A673 (cell line): ENCODE measurements around the gene TMEM242. TPM values are rescaled to one million over a fixed set of nuclear protein-coding genes. Genes with fewer than 3 reads are reported as not detected.

Experiments used
- BruUV-seq: library from RNA; stranded (reverse); fragments of 400-500 nt; replicated peaks from 2 replicates; lab custom pipeline; 2021; lab: Mats Ljungman, UMichigan
- CTCF ChIA-PET: fragments of 300-600 bp; sonication (Branson Sonifier 250); formaldehyde crosslinking; loops from one replicate; lab custom pipeline; 2022; ENCODE audit warnings: antibody characterized with exemption; lab: Charles Lee
- POLR2A ChIA-PET: fragments of 300-600 bp; sonication (Branson Sonifier 250); formaldehyde crosslinking; loops from one replicate; lab custom pipeline; 2022; ENCODE audit warnings: antibody characterized with exemption; ENCODE audit not compliant: low non-redundant PET; lab: Charles Lee
- DNase-seq: peaks from one replicate; pipeline ENCODE4 v3.0.0-alpha.2; 2015; ENCODE audit warnings: low spot score
- H3K27ac ChIP-seq: fragments of 200-600 bp; sonication (generic); 2 replicates; pipeline ENCODE4 v1.5.1; 2016; ENCODE audit warnings: mixed run types, low read depth, mild to moderate bottlenecking, mixed read lengths, antibody characterized with exemption, low read length; ENCODE audit not compliant: poor library complexity, severe bottlenecking
- H3K27me3 ChIP-seq: fragments of 200-600 bp; sonication (generic); replicated peaks from 2 replicates; pipeline ENCODE4 v1.6.1; 2017; ENCODE audit warnings: mixed run types, low read depth, mild to moderate bottlenecking, mixed read lengths, antibody characterized with exemption, low read length; ENCODE audit not compliant: insufficient read depth, poor library complexity
- H3K36me3 ChIP-seq: fragments of 200-600 bp; sonication (generic); 2 replicates; pipeline ENCODE4 v1.6.1; 2016; ENCODE audit warnings: mixed run types, mild to moderate bottlenecking, mixed read lengths, antibody characterized with exemption, low read length; ENCODE audit not compliant: insufficient read depth, poor library complexity, severe bottlenecking
- H3K4me1 ChIP-seq: fragments of 200-600 bp; sonication (generic); 2 replicates; pipeline ENCODE4 v1.6.1; 2017; ENCODE audit warnings: mixed run types, mild to moderate bottlenecking, mixed read lengths, antibody characterized with exemption, low read length; ENCODE audit not compliant: insufficient read depth, poor library complexity, severe bottlenecking
- H3K4me3 ChIP-seq: fragments of 200-600 bp; sonication (generic); 2 replicates; pipeline ENCODE4 v1.5.1; 2016; ENCODE audit warnings: low read depth, mixed run types, mild to moderate bottlenecking, mixed read lengths, low read length; ENCODE audit not compliant: poor library complexity, severe bottlenecking
- H3K9me3 ChIP-seq: fragments of 200-600 bp; sonication (generic); 2 replicates; pipeline ENCODE4 v1.6.1; 2016; ENCODE audit warnings: mixed run types, low read depth, mild to moderate bottlenecking, mixed read lengths, antibody characterized with exemption, low read length; ENCODE audit not compliant: poor library complexity, severe bottlenecking
- EZH2 ChIP-seq: fragments of 200-600 bp; sonication (generic); IDR thresholded peaks from 2 replicates; pipeline ENCODE4 v1.6.1; 2017; ENCODE audit warnings: borderline replicate concordance, low read depth, mild to moderate bottlenecking, mixed read lengths, antibody characterized with exemption, low read length; ENCODE audit not compliant: poor library complexity, severe bottlenecking
- intact Hi-C: fragments of 100-400 bp; cut with micrococcal nuclease; formaldehyde crosslinking; loops from one replicate; pipeline ENCODE4 v1.10.0; 2022; ENCODE audit not compliant: unreplicated experiment
- total RNA-seq: library from RNA; stranded (reverse); gene quantifications from 2 replicates; pipeline ENCODE4 v1.2.3, GENCODE V29; 2021
- TF ChIP-seq, protein P1 (sequence below): fragments of 300-800, 200-600 bp; sonication (generic); conservative IDR thresholded peaks from 2 replicates; pipeline ENCODE4 v1.5.1; 2017; ENCODE audit warnings: low read depth, mild to moderate bottlenecking, antibody characterized with exemption, low read length, moderate library complexity, mixed read lengths

TMEM242 gene
- total RNA-seq, 1 experiment from 2014 or later = 13.2 TPM

GRCh38 chr6:157332813-157333212 is 9.5 kb upstream of the TMEM242 start:
- Histone ChIP-seq H3K4me1 (peaks cover 6% of the 10 kb centered on the region), H3K4me3 (no peak overlapping the region), H3K27ac (no peak overlapping the region), H3K36me3 (no peaks in the 10 kb centered on the region), H3K27me3 (no peaks in the 10 kb centered on the region), H3K9me3 (no peaks in the 10 kb centered on the region)
- TF ChIP-seq, protein P1, sequence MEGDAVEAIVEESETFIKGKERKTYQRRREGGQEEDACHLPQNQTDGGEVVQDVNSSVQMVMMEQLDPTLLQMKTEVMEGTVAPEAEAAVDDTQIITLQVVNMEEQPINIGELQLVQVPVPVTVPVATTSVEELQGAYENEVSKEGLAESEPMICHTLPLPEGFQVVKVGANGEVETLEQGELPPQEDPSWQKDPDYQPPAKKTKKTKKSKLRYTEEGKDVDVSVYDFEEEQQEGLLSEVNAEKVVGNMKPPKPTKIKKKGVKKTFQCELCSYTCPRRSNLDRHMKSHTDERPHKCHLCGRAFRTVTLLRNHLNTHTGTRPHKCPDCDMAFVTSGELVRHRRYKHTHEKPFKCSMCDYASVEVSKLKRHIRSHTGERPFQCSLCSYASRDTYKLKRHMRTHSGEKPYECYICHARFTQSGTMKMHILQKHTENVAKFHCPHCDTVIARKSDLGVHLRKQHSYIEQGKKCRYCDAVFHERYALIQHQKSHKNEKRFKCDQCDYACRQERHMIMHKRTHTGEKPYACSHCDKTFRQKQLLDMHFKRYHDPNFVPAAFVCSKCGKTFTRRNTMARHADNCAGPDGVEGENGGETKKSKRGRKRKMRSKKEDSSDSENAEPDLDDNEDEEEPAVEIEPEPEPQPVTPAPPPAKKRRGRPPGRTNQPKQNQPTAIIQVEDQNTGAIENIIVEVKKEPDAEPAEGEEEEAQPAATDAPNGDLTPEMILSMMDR = no peak
- CTCF ChIA-PET = no interaction called here
- no TSS peak for BruUV-seq
- intact Hi-C loops = no loop called here
- POLR2A ChIA-PET = no interaction called here
- no peak for DNase-seq

DNA sequence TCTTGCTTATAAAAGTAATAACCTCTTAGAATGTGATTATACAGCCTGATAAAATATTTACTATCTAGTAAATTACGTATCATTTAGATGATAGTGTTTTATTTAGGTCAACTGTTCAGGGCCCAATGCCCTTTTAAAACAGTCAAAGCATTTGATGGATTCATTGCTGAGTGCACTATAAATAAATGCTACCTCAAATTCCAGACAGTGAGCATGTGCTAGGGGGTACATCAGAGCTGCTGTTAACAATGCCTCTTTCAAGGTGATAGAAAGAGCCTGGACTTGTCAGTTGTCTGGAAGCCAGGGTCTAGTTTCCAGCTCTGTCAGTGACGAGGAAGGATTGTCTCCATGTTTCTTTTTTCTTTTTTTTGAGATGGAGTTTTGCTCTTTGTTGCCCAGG is 7.5 kb upstream of the TMEM242 start:
- no peak for DNase-seq
- H3K9me3 ChIP-seq = no peaks in the 10 kb centered on the region
- no peak overlapping the region for H3K27ac ChIP-seq
- TF ChIP-seq, protein P1 = no peak
- TF ChIP-seq EZH2 = no peak
- H3K36me3 ChIP-seq = no peaks in the 10 kb centered on the region
- ChIA-PET CTCF (no interaction called here), POLR2A (no interaction called here)
- no TSS peak for BruUV-seq
- intact Hi-C loops = no loop called here
- no peaks in the 10 kb centered on the region for H3K27me3 ChIP-seq
- H3K4me1 ChIP-seq = peaks cover 9% of the 10 kb centered on the region
- no peak overlapping the region for H3K4me3 ChIP-seq

- Histone ChIP-seq H3K36me3 (no peaks in the 10 kb centered on the region), H3K4me1 (peaks cover 9% of the 10 kb centered on the region), H3K9me3 (no peaks in the 10 kb centered on the region), H3K4me3 (no peak overlapping the region), H3K27me3 (no peaks in the 10 kb centered on the region), H3K27ac (no peak overlapping the region)
- no peak for DNase-seq
- ChIA-PET POLR2A (no interaction called here), CTCF (no interaction called here)
- intact Hi-C loops = no loop called here
- TF ChIP-seq, protein P1 = no peak
- TF ChIP-seq EZH2 = no peak
- BruUV-seq = no TSS peak
Observed at GRCh38 chr6:157329829-157330228, 6.5 kb upstream of the TMEM242 start.
